ENCODE results near the gene DCT.

Gene DCT

GRCh38 chr13:94481941-94482340, 2.5 kb upstream of the DCT start:
- no peak for TF ChIP-seq CTCF (IDR thresholded peaks at IDR 0.05; ENCODE audit: low read depth, low read length)
- no peak overlapping the region for H3K4me3 ChIP-seq (ENCODE audit: low read depth, low read length)

- no peak for TF ChIP-seq CTCF (IDR thresholded peaks at IDR 0.05; ENCODE audit: low read depth, low read length)
- H3K4me3 ChIP-seq (ENCODE audit: low read depth, low read length), result no peak overlapping the region
Observed at GRCh38 chr13:94480672-94481145, 1.2 kb upstream of the DCT start.

- no peak overlapping the region for H3K4me3 ChIP-seq (ENCODE audit: low read depth, low read length)
- no peak for TF ChIP-seq CTCF (IDR thresholded peaks at IDR 0.05; ENCODE audit: low read depth, low read length)
Observed at GRCh38 chr13:94478913-94479312, 569 bp downstream of the DCT start.

DNA sequence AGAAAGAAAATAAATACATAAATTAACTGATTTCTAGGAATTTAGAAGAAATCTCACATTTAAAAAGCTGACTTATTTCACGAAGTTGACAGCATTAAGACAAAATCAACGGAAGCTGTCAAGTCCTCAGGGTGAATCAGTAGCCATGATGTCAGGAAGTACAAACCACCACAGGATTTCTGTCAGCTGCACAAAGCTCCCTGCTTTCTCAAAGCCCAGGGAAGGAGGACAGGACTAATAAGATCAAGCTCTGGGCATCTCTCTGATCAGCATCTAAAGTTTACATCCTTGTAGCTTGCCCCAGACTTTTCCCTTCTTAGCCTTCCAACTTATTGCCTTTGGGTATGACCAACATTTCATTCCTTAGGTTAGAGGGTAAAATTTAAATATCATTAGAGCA, 9.4 kb downstream of the DCT start:
- H3K4me3 ChIP-seq (ENCODE audit: low read depth, low read length), result no peak overlapping the region
- no peak for TF ChIP-seq CTCF (IDR thresholded peaks at IDR 0.05; ENCODE audit: low read depth, low read length)

GRCh38 chr13:94464771-94465170, 14.7 kb downstream of the DCT start:
- TF ChIP-seq CTCF (IDR thresholded peaks at IDR 0.05; ENCODE audit: low read depth, low read length), result no peak
- H3K4me3 ChIP-seq (ENCODE audit: low read depth, low read length), result no peak overlapping the region

GRCh38 chr13:94462670-94463069, 16.8 kb downstream of the DCT start:
- TF ChIP-seq CTCF (IDR thresholded peaks at IDR 0.05; ENCODE audit: low read depth, low read length), result no peak
- no peak overlapping the region for H3K4me3 ChIP-seq (ENCODE audit: low read depth, low read length)

GRCh38 chr13:94459116-94459515, 20.4 kb downstream of the DCT start:
- H3K4me3 ChIP-seq (ENCODE audit: low read depth, low read length), result no peak overlapping the region
- TF ChIP-seq CTCF (IDR thresholded peaks at IDR 0.05; ENCODE audit: low read depth, low read length), result no peak

Measured in WI38 (cell line).